H9 (cell line): ENCODE results near the gene LRP1B. TPM values are rescaled to one million over a fixed set of nuclear protein-coding genes. Genes with fewer than 3 reads are reported as not detected.

Source experiments
- DNase-seq: peaks from one replicate; pipeline ENCODE4 v3.0.0-alpha.2; 2017
- H2AFZ ChIP-seq: one replicate; pipeline ENCODE4 v1.6.1; 2013; ENCODE audit warnings: mild to moderate bottlenecking, low read length, control low read depth, moderate library complexity
- H2AK5ac ChIP-seq: 2 replicates; pipeline ENCODE4 v1.6.1; 2013; ENCODE audit warnings: low read length, control low read depth, mixed read lengths; ENCODE audit not compliant: insufficient read length
- H2BK120ac ChIP-seq: one replicate; pipeline ENCODE4 v1.6.1; 2013; ENCODE audit warnings: low read depth, mild to moderate bottlenecking, low read length, control low read depth, inconsistent platforms; ENCODE audit not compliant: poor library complexity, severe bottlenecking
- H2BK12ac ChIP-seq: 2 replicates; pipeline ENCODE4 v1.6.1; 2013; ENCODE audit warnings: low read length, control low read depth, mixed read lengths, low read depth; ENCODE audit not compliant: insufficient read length
- H2BK15ac ChIP-seq: 2 replicates; pipeline ENCODE4 v1.6.1; 2013; ENCODE audit warnings: low read depth, low read length, control low read depth
- H2BK20ac ChIP-seq: one replicate; pipeline ENCODE4 v1.6.1; 2013; ENCODE audit warnings: low read depth, mild to moderate bottlenecking, low read length, control low read depth, inconsistent platforms; ENCODE audit not compliant: poor library complexity, severe bottlenecking
- H2BK5ac ChIP-seq: 2 replicates; pipeline ENCODE4 v1.6.1; 2013; ENCODE audit warnings: low read length, control low read depth, mixed read lengths; ENCODE audit not compliant: insufficient read length
- H3K14ac ChIP-seq: 2 replicates; pipeline ENCODE4 v1.6.1; 2013; ENCODE audit warnings: low read length, control low read depth; ENCODE audit not compliant: insufficient read depth
- H3K18ac ChIP-seq: 2 replicates; pipeline ENCODE4 v1.6.1; 2013; ENCODE audit warnings: low read depth, mild to moderate bottlenecking, mixed read lengths, low read length, control low read depth; ENCODE audit not compliant: insufficient read length
- H3K23ac ChIP-seq: 2 replicates; pipeline ENCODE4 v1.6.1; 2013; ENCODE audit warnings: low read length, control low read depth, mixed read lengths, low read depth; ENCODE audit not compliant: insufficient read length
- H3K23me2 ChIP-seq: 2 replicates; pipeline ENCODE4 v1.6.1; 2013; ENCODE audit warnings: low read depth, mild to moderate bottlenecking, mixed read lengths, low read length, control low read depth; ENCODE audit not compliant: insufficient read length, poor library complexity, severe bottlenecking
- H3K27ac ChIP-seq: 2 replicates; pipeline ENCODE4 v1.5.1; 2013; ENCODE audit warnings: low read length, control low read depth, mixed read lengths, low read depth; ENCODE audit not compliant: insufficient read length
- H3K27me3 ChIP-seq: 2 replicates; pipeline ENCODE4 v1.6.1; 2013; ENCODE audit warnings: low read length, control low read depth, inconsistent platforms; ENCODE audit not compliant: insufficient read depth
- H3K4ac ChIP-seq: 2 replicates; pipeline ENCODE4 v1.6.1; 2013; ENCODE audit warnings: low read depth, mild to moderate bottlenecking, control low read depth, inconsistent platforms, low read length, moderate library complexity
- H3K4me1 ChIP-seq: 2 replicates; pipeline ENCODE4 v1.6.1; 2013; ENCODE audit warnings: low read length, control low read depth, inconsistent platforms; ENCODE audit not compliant: insufficient read depth
- H3K4me2 ChIP-seq: 2 replicates; pipeline ENCODE4 v1.6.1; 2013; ENCODE audit warnings: low read length, control low read depth, mixed read lengths; ENCODE audit not compliant: insufficient read length, insufficient read depth
- H3K56ac ChIP-seq: 2 replicates; pipeline ENCODE4 v1.6.1; 2013; ENCODE audit warnings: low read depth, mild to moderate bottlenecking, mixed read lengths, low read length, control low read depth; ENCODE audit not compliant: insufficient read length
- H3K79me1 ChIP-seq: 2 replicates; pipeline ENCODE4 v1.6.1; 2013; ENCODE audit warnings: low read depth, mild to moderate bottlenecking, moderate library complexity, low read length, control low read depth, inconsistent platforms; ENCODE audit not compliant: insufficient read depth, poor library complexity, severe bottlenecking
- H3K79me2 ChIP-seq: 2 replicates; pipeline ENCODE4 v1.6.1; 2013; ENCODE audit warnings: low read length, control low read depth, inconsistent platforms; ENCODE audit not compliant: insufficient read depth
- H3K9ac ChIP-seq: 2 replicates; pipeline ENCODE4 v1.6.1; 2013; ENCODE audit warnings: low read length, control low read depth, mixed read lengths; ENCODE audit not compliant: insufficient read length; ENCODE audit errors: extremely low read depth
- H3K9me3 ChIP-seq: one replicate; pipeline ENCODE4 v1.6.1; 2013; ENCODE audit warnings: low read depth, low read length, inconsistent platforms; ENCODE audit not compliant: control insufficient read depth
- H3T11ph ChIP-seq: one replicate; pipeline ENCODE4 v1.6.1; 2013; ENCODE audit warnings: mild to moderate bottlenecking, low read length, control low read depth, inconsistent platforms
- H4K20me1 ChIP-seq: one replicate; pipeline ENCODE4 v1.6.1; 2013; ENCODE audit not compliant: control insufficient read depth, insufficient read length, insufficient read depth
- H4K5ac ChIP-seq: 2 replicates; pipeline ENCODE4 v1.6.1; 2013; ENCODE audit warnings: low read depth, mild to moderate bottlenecking, mixed read lengths, low read length, control low read depth; ENCODE audit not compliant: insufficient read length
- H4K8ac ChIP-seq: replicated peaks from 2 replicates; pipeline ENCODE4 v1.6.1; 2013; ENCODE audit warnings: low read length, control low read depth, mixed read lengths, low read depth; ENCODE audit not compliant: insufficient read length
- H4K91ac ChIP-seq: 2 replicates; pipeline ENCODE4 v1.6.1; 2013; ENCODE audit warnings: low read depth, mild to moderate bottlenecking, moderate library complexity, mixed read lengths, low read length, control low read depth; ENCODE audit not compliant: insufficient read length
- H3K27ac Mint-ChIP-seq, 3 experiments: 2 replicates in 2 of 3; 3 replicates in 1 of 3; pipeline ENCODE4 v1.8.0; 2020 to 2021; ENCODE audit warnings: mixed read lengths in 3 of 3, mild to moderate bottlenecking in 1 of 3, moderate library complexity in 1 of 3
- H3K27me3 Mint-ChIP-seq: 2 replicates; pipeline ENCODE4 v1.8.0; 2021; ENCODE audit warnings: low read depth, mild to moderate bottlenecking, moderate library complexity, mixed read lengths
- H3K36me3 Mint-ChIP-seq, 3 experiments: 2 replicates in 2 of 3; 3 replicates in 1 of 3; pipeline ENCODE4 v1.8.0; 2020 to 2021; ENCODE audit warnings: low read depth in 3 of 3, mixed read lengths in 3 of 3; ENCODE audit not compliant: insufficient read depth in 1 of 3
- H3K4me1 Mint-ChIP-seq, 2 experiments: 2 replicates each; pipeline ENCODE4 v1.8.0; 2020; ENCODE audit warnings: mixed read lengths in 2 of 2
- H3K4me3 Mint-ChIP-seq, 2 experiments: 2 replicates in 1 of 2; 3 replicates in 1 of 2; pipeline ENCODE4 v1.8.0; 2020 to 2021; ENCODE audit warnings: mild to moderate bottlenecking in 2 of 2, mixed read lengths in 2 of 2, moderate library complexity in 1 of 2
- H3K9me3 Mint-ChIP-seq, 2 experiments: 2 replicates in 1 of 2; 3 replicates in 1 of 2; pipeline ENCODE4 v1.8.0; 2020; ENCODE audit warnings: mild to moderate bottlenecking in 2 of 2, mixed read lengths in 2 of 2, moderate library complexity in 1 of 2
- CTCF ChIP-seq: fragments of 200-600 bp; sonication (generic); conservative IDR thresholded peaks from 3 replicates; pipeline ENCODE4 v1.8.0; 2021; ENCODE audit warnings: antibody characterized with exemption, mild to moderate bottlenecking
- WGBS: extraction: QIAGEN DNeasy Blood & Tissue Kit; methylation state at CpG from one replicate; pipeline ENCODE4 v1.1.7; 2013; ENCODE audit warnings: missing lambda C conversion rate, low lambda C conversion rate, mixed read lengths; ENCODE audit not compliant: insufficient read length; ENCODE audit errors: extremely low coverage; 5-methylcytosine and 5-hydroxymethylcytosine counted together
- total RNA-seq: library from RNA; stranded (reverse); gene quantifications from 2 replicates; pipeline ENCODE4 v1.2.1, GENCODE V29; 2021

The LRP1B gene
- total RNA-seq, 1 experiment from 2014 or later, result not detected

- no peaks in the 10 kb centered on the region for H3K36me3 Mint-ChIP-seq
- no peaks in the 10 kb centered on the region for H3K4me1 Mint-ChIP-seq
- no peak overlapping the region for H4K91ac ChIP-seq
- no peaks in the 10 kb centered on the region for H3K23me2 ChIP-seq
- H4K5ac ChIP-seq, result no peak overlapping the region
- no peaks in the 10 kb centered on the region for H4K20me1 ChIP-seq
- H3K4me1 ChIP-seq, result no peaks in the 10 kb centered on the region
- no peaks in the 10 kb centered on the region for H3K79me1 ChIP-seq
- no peaks in the 10 kb centered on the region for H3K9me3 Mint-ChIP-seq
- H3K23ac ChIP-seq, result no peak overlapping the region
- H3K9ac ChIP-seq, result no peak overlapping the region
- no peak overlapping the region for H3K4me2 ChIP-seq
- H3K18ac ChIP-seq, result no peak overlapping the region
- no peaks in the 10 kb centered on the region for H3K79me2 ChIP-seq
- no peak for DNase-seq
- no peak overlapping the region for H2BK5ac ChIP-seq
- H2BK15ac ChIP-seq, result no peak overlapping the region
- H2BK120ac ChIP-seq, result no peak overlapping the region
- no peak for TF ChIP-seq CTCF
- H3K56ac ChIP-seq, result no peak overlapping the region
- no peak overlapping the region for H3K27ac Mint-ChIP-seq
- no peak overlapping the region for H3K14ac ChIP-seq
- no peak overlapping the region for H3K27ac ChIP-seq
- no peaks in the 10 kb centered on the region for H3K9me3 ChIP-seq
- H3K4me3 Mint-ChIP-seq, result no peak overlapping the region
- no peaks in the 10 kb centered on the region for H3K27me3 Mint-ChIP-seq
- H3T11ph ChIP-seq, result no peak overlapping the region
- H2AFZ ChIP-seq, result no peak overlapping the region
- WGBS, result no CpG with 5 or more reads among the region's 2 CpGs
- no peaks in the 10 kb centered on the region for H3K27me3 ChIP-seq
- no peak overlapping the region for H3K4ac ChIP-seq
- H2BK20ac ChIP-seq, result no peak overlapping the region
- no peak overlapping the region for H4K8ac ChIP-seq
- H2AK5ac ChIP-seq, result no peak overlapping the region
- H2BK12ac ChIP-seq, result no peak overlapping the region
Observed at GRCh38 chr2:141301551-141301950, 829.3 kb downstream of the LRP1B start.
